ENCODE measurements around the gene OR56B1.

The OR56B1 gene

DNA sequence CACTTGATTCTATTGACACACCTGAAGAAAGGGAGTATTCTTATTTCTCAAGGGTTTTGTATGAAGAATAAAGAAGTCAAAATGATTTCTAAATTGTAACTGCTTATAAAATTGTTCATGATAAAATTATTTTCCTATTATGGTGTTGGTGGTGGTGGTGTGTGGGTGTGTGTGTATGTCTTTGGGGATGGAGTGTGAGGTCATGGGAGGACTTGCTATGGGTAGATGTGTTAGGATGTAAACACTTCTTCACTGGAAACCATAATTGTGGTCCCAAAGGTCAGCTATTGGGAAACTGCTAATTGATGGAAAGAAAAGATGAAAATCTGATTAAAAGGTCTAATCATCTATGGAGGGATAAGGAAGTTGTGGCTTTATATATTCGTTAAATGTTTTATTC is 41.6 kb upstream of the OR56B1 start:
- TF ChIP-seq, protein P1, sequence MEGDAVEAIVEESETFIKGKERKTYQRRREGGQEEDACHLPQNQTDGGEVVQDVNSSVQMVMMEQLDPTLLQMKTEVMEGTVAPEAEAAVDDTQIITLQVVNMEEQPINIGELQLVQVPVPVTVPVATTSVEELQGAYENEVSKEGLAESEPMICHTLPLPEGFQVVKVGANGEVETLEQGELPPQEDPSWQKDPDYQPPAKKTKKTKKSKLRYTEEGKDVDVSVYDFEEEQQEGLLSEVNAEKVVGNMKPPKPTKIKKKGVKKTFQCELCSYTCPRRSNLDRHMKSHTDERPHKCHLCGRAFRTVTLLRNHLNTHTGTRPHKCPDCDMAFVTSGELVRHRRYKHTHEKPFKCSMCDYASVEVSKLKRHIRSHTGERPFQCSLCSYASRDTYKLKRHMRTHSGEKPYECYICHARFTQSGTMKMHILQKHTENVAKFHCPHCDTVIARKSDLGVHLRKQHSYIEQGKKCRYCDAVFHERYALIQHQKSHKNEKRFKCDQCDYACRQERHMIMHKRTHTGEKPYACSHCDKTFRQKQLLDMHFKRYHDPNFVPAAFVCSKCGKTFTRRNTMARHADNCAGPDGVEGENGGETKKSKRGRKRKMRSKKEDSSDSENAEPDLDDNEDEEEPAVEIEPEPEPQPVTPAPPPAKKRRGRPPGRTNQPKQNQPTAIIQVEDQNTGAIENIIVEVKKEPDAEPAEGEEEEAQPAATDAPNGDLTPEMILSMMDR (IDR thresholded peaks at IDR 0.05; ENCODE audit: borderline replicate concordance, insufficient read depth, low read depth, low read length) = no peak

GRCh38 chr11:5695580-5695979 is 40.7 kb upstream of the OR56B1 start:
- H3K4me3 ChIP-seq (ENCODE audit: low read depth, low read length) = no peak overlapping the region
- TF ChIP-seq, protein P1 (IDR thresholded peaks at IDR 0.05; ENCODE audit: borderline replicate concordance, insufficient read depth, low read depth, low read length) = no peak

More for the DNA sequence above, 41.6 kb upstream of the OR56B1 start:
- no peak overlapping the region for H3K4me3 ChIP-seq (ENCODE audit: low read depth, low read length)

DNA sequence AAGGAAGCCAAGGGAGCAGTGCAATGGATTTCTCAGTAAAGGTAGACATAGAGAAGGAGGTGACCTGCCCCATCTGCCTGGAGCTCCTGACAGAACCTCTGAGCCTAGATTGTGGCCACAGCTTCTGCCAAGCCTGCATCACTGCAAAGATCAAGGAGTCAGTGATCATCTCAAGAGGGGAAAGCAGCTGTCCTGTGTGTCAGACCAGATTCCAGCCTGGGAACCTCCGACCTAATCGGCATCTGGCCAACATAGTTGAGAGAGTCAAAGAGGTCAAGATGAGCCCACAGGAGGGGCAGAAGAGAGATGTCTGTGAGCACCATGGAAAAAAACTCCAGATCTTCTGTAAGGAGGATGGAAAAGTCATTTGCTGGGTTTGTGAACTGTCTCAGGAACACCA is 40.0 kb upstream of the OR56B1 start:
- TF ChIP-seq, protein P1 (IDR thresholded peaks at IDR 0.05; ENCODE audit: borderline replicate concordance, insufficient read depth, low read depth, low read length) = no peak
- H3K4me3 ChIP-seq (ENCODE audit: low read depth, low read length) = no peak overlapping the region

DNA sequence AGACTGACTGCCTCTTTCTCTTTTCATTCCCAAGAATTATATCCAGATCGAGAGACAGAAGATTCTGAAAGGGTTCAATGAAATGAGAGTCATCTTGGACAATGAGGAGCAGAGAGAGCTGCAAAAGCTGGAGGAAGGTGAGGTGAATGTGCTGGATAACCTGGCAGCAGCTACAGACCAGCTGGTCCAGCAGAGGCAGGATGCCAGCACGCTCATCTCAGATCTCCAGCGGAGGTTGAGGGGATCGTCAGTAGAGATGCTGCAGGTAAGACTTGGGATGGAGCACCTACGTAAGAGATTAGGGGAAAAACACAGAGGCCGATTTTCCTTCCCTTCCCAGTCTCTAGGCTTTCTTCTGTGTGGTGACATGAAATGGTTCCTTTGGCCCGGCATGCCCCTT is 38.0 kb upstream of the OR56B1 start:
- TF ChIP-seq, protein P1 (IDR thresholded peaks at IDR 0.05; ENCODE audit: borderline replicate concordance, insufficient read depth, low read depth, low read length) = no peak
- H3K4me3 ChIP-seq (ENCODE audit: low read depth, low read length) = no peak overlapping the region

DNA sequence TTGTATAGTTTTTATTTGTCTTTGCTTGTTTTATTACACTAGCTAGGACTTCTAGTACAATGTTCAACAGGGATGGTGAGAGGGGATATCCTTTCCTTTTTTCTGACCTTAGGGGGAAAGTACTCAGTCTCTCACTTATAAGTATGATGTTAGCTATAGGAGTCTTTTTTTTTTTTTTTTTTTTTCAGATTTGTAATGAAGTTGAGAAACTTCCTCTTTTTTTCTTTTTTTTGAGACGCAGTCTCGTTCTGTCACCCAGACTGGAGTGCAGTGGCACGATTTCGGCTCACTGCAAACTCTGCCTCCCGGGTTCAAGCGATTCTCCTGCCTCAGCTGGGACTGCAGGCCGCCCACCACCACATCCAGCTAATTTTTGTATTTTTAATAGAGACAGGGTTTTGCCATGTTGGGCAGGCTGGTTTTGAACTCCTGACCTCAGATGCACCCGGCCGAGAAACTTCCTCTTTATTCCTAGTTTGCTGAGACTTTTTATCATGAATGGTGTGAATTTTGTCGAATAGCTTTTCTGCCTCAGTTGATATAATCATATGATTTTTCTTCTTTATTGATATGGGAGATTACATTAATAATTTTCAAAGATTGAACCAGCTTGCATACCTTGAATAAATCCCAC is 35.7 kb upstream of the OR56B1 start:
- TF ChIP-seq, protein P1 (IDR thresholded peaks at IDR 0.05; ENCODE audit: borderline replicate concordance, insufficient read depth, low read depth, low read length) = no peak
- no peak overlapping the region for H3K4me3 ChIP-seq (ENCODE audit: low read depth, low read length)

GRCh38 chr11:5701055-5701577 is 35.1 kb upstream of the OR56B1 start:
- TF ChIP-seq, protein P1 (IDR thresholded peaks at IDR 0.05; ENCODE audit: borderline replicate concordance, insufficient read depth, low read depth, low read length) = no peak
- no peak overlapping the region for H3K4me3 ChIP-seq (ENCODE audit: low read depth, low read length)

Measured in GM12875 (cell line).